WTC11 (cell line): ENCODE measurements around the gene SLC35F4. TPM values are rescaled to one million over a fixed set of nuclear protein-coding genes. Genes with fewer than 3 reads are reported as not detected.

Experiments used
- ATAC-seq: fragments of 200-7000 bp; cut with Tn5 transposase; 2 replicates; pipeline ENCODE4 v1.10.0; 2021; ENCODE audit warnings: mild to moderate bottlenecking, moderate library complexity
- Bru-seq: library from RNA; stranded (reverse); fragments of 400-500 nt; gene quantifications from one replicate; lab custom pipeline; 2021; lab: Mats Ljungman, UMichigan
- CTCF ChIA-PET: fragments of 300-600 bp; sonication (Branson Sonifier 250); formaldehyde crosslinking; loops from one replicate; lab custom pipeline; 2021; ENCODE audit warnings: antibody characterized with exemption; lab: Charles Lee
- POLR2A ChIA-PET: fragments of 350-600 bp; sonication (Branson Sonifier 250); formaldehyde crosslinking; loops from one replicate; lab custom pipeline; 2021; ENCODE audit warnings: antibody characterized with exemption; lab: Charles Lee
- DNase-seq: peaks from one replicate; pipeline ENCODE4 v3.0.0; 2021; ENCODE audit warnings: low spot score
- H3K27ac Mint-ChIP-seq: 2 replicates; pipeline ENCODE4 v1.8.0; 2021; ENCODE audit warnings: mixed read lengths
- H3K27me3 Mint-ChIP-seq: 2 replicates; pipeline ENCODE4 v1.8.0; 2021; ENCODE audit warnings: low read depth, mild to moderate bottlenecking, moderate library complexity, mixed read lengths
- H3K36me3 Mint-ChIP-seq: 2 replicates; pipeline ENCODE4 v1.8.0; 2021; ENCODE audit warnings: mixed read lengths
- H3K4me1 Mint-ChIP-seq: 2 replicates; pipeline ENCODE4 v1.8.0; 2022; ENCODE audit warnings: mixed read lengths
- H3K4me3 Mint-ChIP-seq: 2 replicates; pipeline ENCODE4 v1.8.0; 2021; ENCODE audit warnings: mild to moderate bottlenecking, moderate library complexity, mixed read lengths
- H3K9me3 Mint-ChIP-seq: 2 replicates; pipeline ENCODE4 v1.8.0; 2021; ENCODE audit warnings: mixed read lengths
- AR ChIP-seq: fragments of 250-450 bp; sonication (Bioruptor Pico); IDR thresholded peaks from 2 replicates; pipeline ENCODE4 v1.9.0; 2021; ENCODE audit warnings: mild to moderate bottlenecking
- ATF3 ChIP-seq: sonication (generic); formaldehyde crosslinking; conservative IDR thresholded peaks from 2 replicates; pipeline ENCODE4 v1.8.1; 2022; ENCODE audit warnings: mild to moderate bottlenecking, missing genetic modification reagents
- CBFB ChIP-seq: sonication (generic); formaldehyde crosslinking; IDR thresholded peaks from 2 replicates; pipeline ENCODE4 v1.8.1; 2022; ENCODE audit warnings: mild to moderate bottlenecking, low read depth, missing genetic modification reagents
- CREM ChIP-seq: sonication (generic); formaldehyde crosslinking; IDR thresholded peaks from 2 replicates; pipeline ENCODE4 v1.8.1; 2022; ENCODE audit warnings: mild to moderate bottlenecking, missing genetic modification reagents, moderate library complexity
- CTCF ChIP-seq: fragments of 200-600 bp; IDR thresholded peaks from 2 replicates; pipeline ENCODE4 v1.8.0; 2022; ENCODE audit warnings: antibody characterized with exemption
- ETV6 ChIP-seq: sonication (generic); formaldehyde crosslinking; IDR thresholded peaks from 2 replicates; pipeline ENCODE4 v1.8.1; 2022; ENCODE audit warnings: mild to moderate bottlenecking, missing genetic modification reagents
- IRF2 ChIP-seq: sonication (generic); formaldehyde crosslinking; IDR thresholded peaks from 2 replicates; pipeline ENCODE4 v1.8.0; 2022; ENCODE audit warnings: low read depth, missing genetic modification reagents, borderline replicate concordance
- JAZF1 ChIP-seq: fragments of 250-450 bp; sonication (Bioruptor Pico); IDR thresholded peaks from 2 replicates; pipeline ENCODE4 v1.9.0; 2021; ENCODE audit warnings: moderate library complexity, mild to moderate bottlenecking, inconsistent platforms
- JUN ChIP-seq: sonication (generic); formaldehyde crosslinking; IDR thresholded peaks from 2 replicates; pipeline ENCODE4 v1.8.0; 2023; ENCODE audit warnings: mild to moderate bottlenecking, missing genetic modification reagents
- PRDM15 ChIP-seq: sonication (generic); formaldehyde crosslinking; IDR thresholded peaks from 2 replicates; pipeline ENCODE4 v1.8.0; 2022; ENCODE audit warnings: missing genetic modification reagents
- RELA ChIP-seq: sonication (generic); formaldehyde crosslinking; IDR thresholded peaks from 2 replicates; pipeline ENCODE4 v1.8.1; 2022; ENCODE audit warnings: missing genetic modification reagents, mild to moderate bottlenecking, borderline replicate concordance
- RORB ChIP-seq: fragments of 250-450 bp; sonication (Bioruptor Pico); IDR thresholded peaks from 2 replicates; pipeline ENCODE4 v1.9.0; 2021; ENCODE audit warnings: mild to moderate bottlenecking
- ZNF396 ChIP-seq: fragments of 250-450 bp; sonication (Bioruptor Pico); IDR thresholded peaks from 2 replicates; pipeline ENCODE4 v1.8.0; 2021; ENCODE audit warnings: mild to moderate bottlenecking, moderate library complexity, borderline replicate concordance
- ZNF423 ChIP-seq: fragments of 250-450 bp; sonication (Bioruptor Pico); IDR thresholded peaks from 2 replicates; pipeline ENCODE4 v2.1.2; 2022; ENCODE audit warnings: mild to moderate bottlenecking, moderate library complexity
- ZNF671 ChIP-seq: fragments of 250-450 bp; sonication (Bioruptor Pico); IDR thresholded peaks from 2 replicates; pipeline ENCODE4 v1.8.0; 2021; ENCODE audit warnings: mild to moderate bottlenecking
- long read RNA-seq, 3 experiments: library from RNA in 1 of 3; library from capped mRNA in 1 of 3; library from polyadenylated mRNA in 1 of 3; unstranded in 2 of 3; stranded (forward) in 1 of 3; transcript quantifications; one replicate each; pipeline ENCODE4 v2.0.0, GENCODE V29; 2021
- total RNA-seq: library from RNA; stranded (reverse); gene quantifications from 3 replicates; pipeline ENCODE4 v1.2.3, GENCODE V29; 2021
- TF ChIP-seq, protein P1 (sequence below): sonication (generic); formaldehyde crosslinking; IDR thresholded peaks from 2 replicates; pipeline ENCODE4 v1.8.1; 2023; ENCODE audit warnings: mild to moderate bottlenecking, missing genetic modification reagents, moderate library complexity
- TF ChIP-seq, protein P2 (sequence below): fragments of 250-450 bp; sonication (Bioruptor Pico); IDR thresholded peaks from 2 replicates; pipeline ENCODE4 v1.8.0; 2021; ENCODE audit warnings: mild to moderate bottlenecking
- TF ChIP-seq, protein P3 (sequence below): sonication (generic); formaldehyde crosslinking; IDR thresholded peaks from 2 replicates; pipeline ENCODE4 v1.8.1; 2022; ENCODE audit warnings: low read depth, mild to moderate bottlenecking, moderate library complexity, missing genetic modification reagents, borderline replicate concordance
- TF ChIP-seq, protein P4 (sequence below): sonication (generic); formaldehyde crosslinking; IDR thresholded peaks from 2 replicates; pipeline ENCODE4 v1.8.1; 2022; ENCODE audit warnings: missing genetic modification reagents, borderline replicate concordance

SLC35F4 gene
- not detected in 3 replicates for total RNA-seq
- percentile 11 among the genes with signal in this experiment for Bru-seq, nascent RNA
- long read RNA-seq, experiment 1, result 0 reads
- long read RNA-seq, experiment 2, result 0 reads
- long read RNA-seq, experiment 3, result 0 reads

DNA sequence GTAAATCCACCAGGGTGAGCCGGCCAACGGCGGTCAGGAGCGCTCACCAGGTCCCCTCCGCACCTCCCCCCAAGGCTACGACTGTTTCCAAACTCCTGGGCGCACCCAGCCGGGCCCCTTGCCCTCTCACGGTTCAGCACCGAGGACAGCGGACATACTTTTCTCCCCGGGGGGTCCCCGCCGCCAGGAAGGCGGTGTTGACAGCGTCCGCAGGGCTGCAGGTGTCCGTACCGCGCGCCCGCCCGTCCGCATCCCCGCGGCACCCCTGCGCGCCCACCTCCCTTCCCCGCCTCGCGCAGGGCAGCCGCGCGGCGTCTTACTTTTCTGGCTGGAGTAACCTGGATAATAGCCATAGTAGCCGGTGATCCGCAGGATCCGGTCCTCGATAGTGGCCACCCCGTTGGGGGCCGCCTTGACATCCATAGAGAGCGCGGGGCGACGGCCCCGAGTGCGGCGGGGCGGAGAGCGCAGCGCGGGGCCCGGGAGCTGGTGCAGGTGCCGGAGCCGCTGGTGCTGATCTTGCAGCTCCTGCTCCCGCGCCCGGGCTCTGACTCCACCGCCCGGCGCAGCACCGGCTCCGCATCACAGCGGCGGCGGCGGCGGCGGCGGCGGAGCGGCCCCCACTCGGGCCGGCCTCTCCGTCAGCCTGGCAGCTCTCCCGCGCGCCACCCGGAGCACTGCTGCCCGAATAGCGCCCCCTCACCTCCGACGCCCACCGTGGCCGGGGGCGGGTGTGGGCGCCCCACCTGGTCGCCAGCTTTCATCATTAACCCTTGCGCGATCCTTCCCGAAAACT, at the start of gene SLC35F4:
SLC35F4 (minus strand) TSS at position 690 of the 796 bp plus-strand sequence.
- Mint-ChIP-seq H3K36me3 (no peaks in the 10 kb centered on the region), H3K4me3 (peak within 1 kb of the TSS; percentile 75), H3K4me1 (peaks cover 21% of the 10 kb centered on the region), H3K27me3 (peaks cover 37% of the 10 kb centered on the region), H3K27ac (no peak within 1 kb of the TSS), H3K9me3 (no peaks in the 10 kb centered on the region)
- CTCF ChIA-PET, result interaction anchor here (0.7 to 3.8 kb wide), 8 partner anchors 8 to 416 kb away, joined by 3 to 22 read pairs (median 3); no protein-coding TSS in a partner anchor
- ATAC-seq, result peak; percentile 89
- peak; percentile 91 for DNase-seq
- POLR2A ChIA-PET, result interaction anchor here (0.5 kb wide), 1 partner anchor 408 kb away, joined by 5 read pairs; no protein-coding TSS in a partner anchor
- TF ChIP-seq ATF3 (CRISPR knock-in tag) (no peak), RELA (CRISPR knock-in tag) (peak; percentile 52; the same call in 1 of the 2 replicates), AR (CRISPR knock-in tag) (no peak), CTCF (no peak), CREM (CRISPR knock-in tag) (peak; percentile 67; the same call in 1 of the 2 replicates), CBFB (CRISPR knock-in tag) (no peak), IRF2 (no peak), JUN (CRISPR knock-in tag) (0 out of 2 replicates have a peak, but pooled peaks have one; percentile 44), ZNF423 (CRISPR knock-in tag) (peak; percentile 84), JAZF1 (no peak), ETV6 (CRISPR knock-in tag) (peak; percentile 79; the same call in 1 of the 2 replicates), RORB (CRISPR knock-in tag) (no peak), PRDM15 (CRISPR knock-in tag) (no peak), ZNF396 (CRISPR knock-in tag) (no peak), ZNF671 (CRISPR knock-in tag) (no peak)
- TF ChIP-seq, protein P1, sequence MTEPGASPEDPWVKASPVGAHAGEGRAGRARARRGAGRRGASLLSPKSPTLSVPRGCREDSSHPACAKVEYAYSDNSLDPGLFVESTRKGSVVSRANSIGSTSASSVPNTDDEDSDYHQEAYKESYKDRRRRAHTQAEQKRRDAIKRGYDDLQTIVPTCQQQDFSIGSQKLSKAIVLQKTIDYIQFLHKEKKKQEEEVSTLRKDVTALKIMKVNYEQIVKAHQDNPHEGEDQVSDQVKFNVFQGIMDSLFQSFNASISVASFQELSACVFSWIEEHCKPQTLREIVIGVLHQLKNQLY (CRISPR knock-in tag), result no peak
- TF ChIP-seq, protein P2, sequence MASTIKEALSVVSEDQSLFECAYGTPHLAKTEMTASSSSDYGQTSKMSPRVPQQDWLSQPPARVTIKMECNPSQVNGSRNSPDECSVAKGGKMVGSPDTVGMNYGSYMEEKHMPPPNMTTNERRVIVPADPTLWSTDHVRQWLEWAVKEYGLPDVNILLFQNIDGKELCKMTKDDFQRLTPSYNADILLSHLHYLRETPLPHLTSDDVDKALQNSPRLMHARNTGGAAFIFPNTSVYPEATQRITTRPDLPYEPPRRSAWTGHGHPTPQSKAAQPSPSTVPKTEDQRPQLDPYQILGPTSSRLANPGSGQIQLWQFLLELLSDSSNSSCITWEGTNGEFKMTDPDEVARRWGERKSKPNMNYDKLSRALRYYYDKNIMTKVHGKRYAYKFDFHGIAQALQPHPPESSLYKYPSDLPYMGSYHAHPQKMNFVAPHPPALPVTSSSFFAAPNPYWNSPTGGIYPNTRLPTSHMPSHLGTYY (CRISPR knock-in tag), result no peak
- TF ChIP-seq, protein P3, sequence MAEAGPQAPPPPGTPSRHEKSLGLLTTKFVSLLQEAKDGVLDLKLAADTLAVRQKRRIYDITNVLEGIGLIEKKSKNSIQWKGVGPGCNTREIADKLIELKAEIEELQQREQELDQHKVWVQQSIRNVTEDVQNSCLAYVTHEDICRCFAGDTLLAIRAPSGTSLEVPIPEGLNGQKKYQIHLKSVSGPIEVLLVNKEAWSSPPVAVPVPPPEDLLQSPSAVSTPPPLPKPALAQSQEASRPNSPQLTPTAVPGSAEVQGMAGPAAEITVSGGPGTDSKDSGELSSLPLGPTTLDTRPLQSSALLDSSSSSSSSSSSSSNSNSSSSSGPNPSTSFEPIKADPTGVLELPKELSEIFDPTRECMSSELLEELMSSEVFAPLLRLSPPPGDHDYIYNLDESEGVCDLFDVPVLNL (CRISPR knock-in tag), result no peak
- TF ChIP-seq, protein P4, sequence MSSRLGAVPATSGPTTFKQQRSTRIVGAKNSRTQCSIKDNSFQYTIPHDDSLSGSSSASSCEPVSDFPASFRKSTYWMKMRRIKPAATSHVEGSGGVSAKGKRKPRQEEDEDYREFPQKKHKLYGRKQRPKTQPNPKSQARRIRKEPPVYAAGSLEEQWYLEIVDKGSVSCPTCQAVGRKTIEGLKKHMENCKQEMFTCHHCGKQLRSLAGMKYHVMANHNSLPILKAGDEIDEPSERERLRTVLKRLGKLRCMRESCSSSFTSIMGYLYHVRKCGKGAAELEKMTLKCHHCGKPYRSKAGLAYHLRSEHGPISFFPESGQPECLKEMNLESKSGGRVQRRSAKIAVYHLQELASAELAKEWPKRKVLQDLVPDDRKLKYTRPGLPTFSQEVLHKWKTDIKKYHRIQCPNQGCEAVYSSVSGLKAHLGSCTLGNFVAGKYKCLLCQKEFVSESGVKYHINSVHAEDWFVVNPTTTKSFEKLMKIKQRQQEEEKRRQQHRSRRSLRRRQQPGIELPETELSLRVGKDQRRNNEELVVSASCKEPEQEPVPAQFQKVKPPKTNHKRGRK (CRISPR knock-in tag), result no peak
